ENCODE measurements around the gene CCDC122.

Gene CCDC122

GRCh38 chr13:43878892-43879754 is at the start of gene CCDC122:
CCDC122 (minus strand) TSS chr13:43879740; CDS start chr13:43869376, 10,364 bp downstream.
- DNase-seq, result peak in 55 of 56 donors; percentile 3 to 82 (median 61)

GRCh38 chr13:43924549-43925245 is 45.2 kb upstream of the CCDC122 start:
- DNase-seq, result no peak

GRCh38 chr13:43920965-43921674 is 41.6 kb upstream of the CCDC122 start:
- DNase-seq, result peak in 2 of 56 donors; percentile 0 to 1

GRCh38 chr13:43918636-43919035 is 39.1 kb upstream of the CCDC122 start:
- DNase-seq, result no peak

- DNase-seq, result no peak
Measured at GRCh38 chr13:43916828-43917227, 37.3 kb upstream of the CCDC122 start.

- DNase-seq, result no peak
Measured at GRCh38 chr13:43915451-43915850, 35.9 kb upstream of the CCDC122 start.

- peak in 1 of 56 donors; percentile 3 for DNase-seq
Measured at GRCh38 chr13:43911871-43912270, 32.3 kb upstream of the CCDC122 start.

- DNase-seq, result no peak
Measured at GRCh38 chr13:43911278-43911677, 31.7 kb upstream of the CCDC122 start.

- DNase-seq, result no peak
Measured at GRCh38 chr13:43910856-43911255, 31.3 kb upstream of the CCDC122 start.

- DNase-seq, result peak in 2 of 56 donors; percentile 9 to 16
Measured at GRCh38 chr13:43908156-43909126, 28.9 kb upstream of the CCDC122 start.

- DNase-seq, result peak in 13 of 56 donors; percentile 1 to 79 (median 14)
Measured at GRCh38 chr13:43905435-43906031, 26.0 kb upstream of the CCDC122 start.

- no peak for DNase-seq
Measured at GRCh38 chr13:43895940-43896339, 16.4 kb upstream of the CCDC122 start.

- no peak for DNase-seq
Measured at GRCh38 chr13:43894438-43894837, 14.9 kb upstream of the CCDC122 start.

- DNase-seq, result no peak
Measured at GRCh38 chr13:43884222-43884621, 4.7 kb upstream of the CCDC122 start.

GRCh38 chr13:43883631-43884030 is 4.1 kb upstream of the CCDC122 start:
- DNase-seq, result no peak

GRCh38 chr13:43881580-43881979 is 2.0 kb upstream of the CCDC122 start:
- no peak for DNase-seq

GRCh38 chr13:43880926-43881325 is 1.4 kb upstream of the CCDC122 start:
- peak in 6 of 56 donors; percentile 4 to 55 (median 14) for DNase-seq

- DNase-seq, result peak in 4 of 56 donors; percentile 27 to 40 (median 39)
Measured at GRCh38 chr13:43880214-43880855, 795 bp upstream of the CCDC122 start.

- DNase-seq, result peak in 27 of 56 donors; percentile 19 to 65 (median 45)
Measured at GRCh38 chr13:43879755-43880181, 228 bp upstream of the CCDC122 start, which contains the start of gene LACC1. LACC1 (plus strand) TSS chr13:43879904; CDS start chr13:43880986, 1,082 bp downstream.
